Neural crest cell (in vitro differentiated cells): ENCODE measurements around the gene WDR38. TPM values are rescaled to one million over a fixed set of nuclear protein-coding genes. Genes with fewer than 3 reads are reported as not detected.

Experiments used
- DNase-seq: peaks from one replicate; pipeline ENCODE4 v3.0.0; 2021; ENCODE audit warnings: low read depth, mixed read lengths, low spot score
- H3K27ac Mint-ChIP-seq: one replicate; pipeline ENCODE4 v1.8.0; 2021; ENCODE audit warnings: mild to moderate bottlenecking, mixed read lengths; ENCODE audit not compliant: unreplicated experiment
- H3K27me3 Mint-ChIP-seq: 2 replicates; pipeline ENCODE4 v1.8.0; 2021; ENCODE audit warnings: low read depth, mild to moderate bottlenecking, mixed read lengths
- H3K36me3 Mint-ChIP-seq: 2 replicates; pipeline ENCODE4 v1.8.0; 2021; ENCODE audit warnings: low read depth, mild to moderate bottlenecking, mixed read lengths
- H3K4me1 Mint-ChIP-seq: 2 replicates; pipeline ENCODE4 v1.8.0; 2021; ENCODE audit warnings: mixed read lengths
- H3K4me3 Mint-ChIP-seq: one replicate; pipeline ENCODE4 v1.8.0; 2021; ENCODE audit warnings: mild to moderate bottlenecking, mixed read lengths
- H3K9me3 Mint-ChIP-seq: 2 replicates; pipeline ENCODE4 v1.8.0; 2021; ENCODE audit warnings: mixed read lengths
- total RNA-seq: library from RNA; stranded (reverse); gene quantifications from 2 replicates; pipeline ENCODE4 v1.2.1, GENCODE V29; 2021
- TF ChIP-seq, protein P1 (sequence below): fragments of 200-600 bp; sonication (generic); conservative IDR thresholded peaks from 2 replicates; pipeline ENCODE4 v1.5.0; 2021; ENCODE audit warnings: antibody characterized with exemption, mild to moderate bottlenecking

The WDR38 gene
- total RNA-seq, 1 donor from 2014 or later, result not detected

DNA sequence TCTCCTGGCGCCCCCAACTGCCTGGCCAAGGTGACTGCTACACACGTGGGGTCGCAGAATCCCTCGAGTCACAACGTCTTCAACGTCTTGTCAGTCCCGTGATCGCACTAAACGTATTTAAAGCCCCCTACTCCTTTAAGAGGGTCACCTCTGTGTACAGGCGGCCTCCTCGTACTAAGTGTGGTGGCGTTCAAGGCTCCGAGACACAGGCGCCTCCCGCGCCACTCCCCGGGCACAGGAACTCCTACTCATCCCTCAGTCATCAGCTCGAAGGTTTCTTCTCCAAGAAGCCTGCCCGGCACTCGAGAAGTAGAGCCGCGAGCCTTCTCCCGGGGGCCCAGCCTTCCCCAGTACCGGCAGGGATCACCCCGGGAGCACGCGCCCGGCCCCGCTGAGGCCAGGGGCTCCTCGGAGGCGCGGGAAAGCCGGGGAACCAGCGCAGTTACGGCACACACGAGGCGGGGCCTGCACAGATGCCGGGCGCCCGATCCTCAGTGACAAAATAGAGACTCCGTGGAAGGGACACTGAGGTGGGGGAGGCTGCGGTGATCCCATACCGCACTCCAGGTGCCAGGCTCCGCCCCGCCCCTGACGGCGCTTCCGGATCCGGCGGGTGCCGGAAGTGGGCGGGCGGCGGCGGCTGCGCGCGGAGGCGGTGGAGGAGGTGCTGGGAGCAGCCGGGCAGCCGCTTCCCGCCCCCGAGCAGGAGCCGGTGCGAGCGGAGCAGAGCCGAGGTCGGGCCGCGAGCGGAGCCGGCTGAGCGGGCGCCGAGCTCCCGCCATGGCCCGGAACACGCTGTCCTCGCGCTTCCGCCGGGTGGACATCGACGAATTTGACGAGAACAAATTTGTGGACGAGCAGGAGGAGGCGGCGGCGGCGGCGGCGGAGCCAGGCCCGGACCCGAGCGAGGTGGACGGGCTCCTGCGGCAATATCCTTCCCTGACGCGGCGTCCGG lies 15.5 kb downstream of the WDR38 start:
- Mint-ChIP-seq H3K4me1 (peaks cover 34% of the 10 kb centered on the region), H3K27me3 (no peaks in the 10 kb centered on the region), H3K9me3 (no peaks in the 10 kb centered on the region), H3K27ac (peak overlapping the region; percentile 91), H3K36me3 (no peaks in the 10 kb centered on the region), H3K4me3 (peak overlapping the region; percentile 92)
- DNase-seq, result peak; percentile 73
- TF ChIP-seq, protein P1, sequence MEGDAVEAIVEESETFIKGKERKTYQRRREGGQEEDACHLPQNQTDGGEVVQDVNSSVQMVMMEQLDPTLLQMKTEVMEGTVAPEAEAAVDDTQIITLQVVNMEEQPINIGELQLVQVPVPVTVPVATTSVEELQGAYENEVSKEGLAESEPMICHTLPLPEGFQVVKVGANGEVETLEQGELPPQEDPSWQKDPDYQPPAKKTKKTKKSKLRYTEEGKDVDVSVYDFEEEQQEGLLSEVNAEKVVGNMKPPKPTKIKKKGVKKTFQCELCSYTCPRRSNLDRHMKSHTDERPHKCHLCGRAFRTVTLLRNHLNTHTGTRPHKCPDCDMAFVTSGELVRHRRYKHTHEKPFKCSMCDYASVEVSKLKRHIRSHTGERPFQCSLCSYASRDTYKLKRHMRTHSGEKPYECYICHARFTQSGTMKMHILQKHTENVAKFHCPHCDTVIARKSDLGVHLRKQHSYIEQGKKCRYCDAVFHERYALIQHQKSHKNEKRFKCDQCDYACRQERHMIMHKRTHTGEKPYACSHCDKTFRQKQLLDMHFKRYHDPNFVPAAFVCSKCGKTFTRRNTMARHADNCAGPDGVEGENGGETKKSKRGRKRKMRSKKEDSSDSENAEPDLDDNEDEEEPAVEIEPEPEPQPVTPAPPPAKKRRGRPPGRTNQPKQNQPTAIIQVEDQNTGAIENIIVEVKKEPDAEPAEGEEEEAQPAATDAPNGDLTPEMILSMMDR, result no peak

DNA sequence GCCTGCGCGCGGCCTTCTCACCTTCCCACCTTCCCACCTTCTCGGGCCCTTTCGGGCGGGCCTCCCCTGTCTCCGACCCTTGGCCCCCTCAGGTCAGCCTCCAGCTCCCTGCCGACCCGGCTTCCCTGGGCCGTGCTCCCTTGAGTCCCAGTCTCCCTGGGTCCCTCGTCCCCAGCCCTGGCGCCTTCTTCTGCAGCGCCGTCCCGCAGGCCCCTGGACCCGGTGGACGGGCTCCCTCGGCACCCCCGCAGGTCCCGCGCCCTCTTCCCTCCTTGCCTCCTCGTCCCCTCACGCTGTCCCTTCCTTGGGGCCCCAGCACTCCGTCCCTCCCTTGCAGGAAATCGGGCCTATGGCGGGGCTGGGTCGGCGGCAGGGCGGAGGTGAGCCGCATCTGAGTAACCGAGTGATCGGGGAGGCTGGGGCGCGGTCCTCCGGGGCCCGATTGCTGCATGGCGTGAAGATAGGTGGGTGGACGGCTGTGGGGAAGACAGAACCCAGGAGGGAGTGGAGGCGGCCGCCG lies 16.3 kb downstream of the WDR38 start:
- no peak overlapping the region for H3K27ac Mint-ChIP-seq
- DNase-seq, result no peak
- H3K9me3 Mint-ChIP-seq, result no peaks in the 10 kb centered on the region
- H3K27me3 Mint-ChIP-seq, result no peaks in the 10 kb centered on the region
- peaks cover 33% of the 10 kb centered on the region for H3K4me1 Mint-ChIP-seq
- H3K36me3 Mint-ChIP-seq, result peaks cover under 1% of the 10 kb centered on the region
- H3K4me3 Mint-ChIP-seq, result peak overlapping the region; percentile 92
- TF ChIP-seq, protein P1, result no peak

DNA sequence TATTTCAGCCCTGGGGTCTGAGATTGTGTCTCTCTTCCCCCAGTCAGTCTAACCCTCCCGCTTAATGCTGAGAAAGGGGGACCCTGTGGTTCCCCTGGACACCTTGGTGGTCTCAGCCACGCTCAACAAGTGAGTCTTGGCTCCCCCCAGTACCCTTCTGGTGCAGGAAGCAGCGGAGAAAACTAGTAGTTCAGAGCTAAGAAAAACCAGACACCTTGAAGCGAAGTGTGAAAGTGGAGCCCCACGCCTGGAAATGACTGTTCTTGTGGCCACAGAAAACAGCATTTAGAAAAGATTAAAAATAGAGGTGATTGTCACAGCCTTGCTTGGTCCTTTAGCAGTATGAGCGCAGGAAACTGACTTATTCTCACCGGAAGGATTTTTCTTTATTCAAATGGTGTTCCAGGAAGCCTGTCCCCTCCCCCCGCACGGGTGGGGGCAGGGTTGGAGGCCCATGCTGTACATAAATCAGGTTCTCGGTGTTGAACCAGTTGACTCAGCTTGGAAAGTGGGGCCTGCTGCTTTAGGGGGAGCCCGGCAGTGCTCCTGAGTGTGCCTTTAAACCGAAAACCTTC lies 16.8 kb downstream of the WDR38 start:
- TF ChIP-seq, protein P1, result no peak
- Mint-ChIP-seq H3K27ac (peak overlapping the region; percentile 12), H3K36me3 (peaks cover 6% of the 10 kb centered on the region), H3K4me1 (peaks cover 33% of the 10 kb centered on the region), H3K9me3 (no peaks in the 10 kb centered on the region), H3K27me3 (no peaks in the 10 kb centered on the region), H3K4me3 (peak overlapping the region; percentile 92)
- DNase-seq, result no peak

DNA sequence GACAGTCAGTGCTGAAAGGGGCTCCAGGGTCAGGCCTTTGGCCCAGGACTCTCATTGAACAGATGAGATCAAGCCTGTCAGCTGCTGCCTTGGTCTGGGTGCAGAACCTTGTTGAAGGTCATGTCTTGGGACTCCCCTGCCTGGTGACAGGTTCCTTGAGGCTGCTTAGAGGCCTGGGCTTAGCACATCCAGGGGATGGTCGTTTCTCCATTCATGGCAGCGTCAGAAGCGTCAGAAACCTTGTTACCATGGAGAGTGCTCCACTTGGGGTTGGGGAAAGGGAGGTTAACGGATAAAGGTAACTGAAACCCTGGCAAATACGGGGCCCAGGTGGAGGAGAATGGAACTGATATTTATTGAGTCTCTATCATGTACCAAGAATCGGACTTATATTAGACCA lies 17.5 kb downstream of the WDR38 start:
- TF ChIP-seq, protein P1, result no peak
- Mint-ChIP-seq H3K4me1 (peaks cover 33% of the 10 kb centered on the region), H3K9me3 (no peaks in the 10 kb centered on the region), H3K27ac (no peak overlapping the region), H3K4me3 (peak overlapping the region; percentile 92), H3K27me3 (no peaks in the 10 kb centered on the region), H3K36me3 (peaks cover 6% of the 10 kb centered on the region)
- no peak for DNase-seq

DNA sequence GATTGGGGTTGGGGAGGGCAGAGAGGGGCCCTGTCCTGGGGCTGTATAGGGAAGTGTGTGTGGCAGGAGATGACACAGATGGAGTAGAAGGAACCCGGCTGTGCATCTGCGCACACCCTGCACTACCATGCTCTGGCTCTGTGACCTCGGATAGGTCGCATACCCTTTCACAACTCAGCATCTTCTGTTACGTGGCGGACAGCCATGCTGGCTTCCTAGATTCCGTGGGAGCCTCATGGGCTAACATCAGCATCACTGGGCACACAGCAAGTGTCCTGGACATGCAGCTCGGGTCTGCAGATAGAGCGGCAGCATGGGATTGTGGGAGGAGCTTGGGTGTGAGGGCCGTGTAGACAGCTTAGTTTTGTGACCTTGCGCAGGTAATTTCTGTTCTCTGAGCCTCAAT lies 17.9 kb downstream of the WDR38 start:
- H3K27me3 Mint-ChIP-seq, result no peaks in the 10 kb centered on the region
- H3K4me3 Mint-ChIP-seq, result peak overlapping the region; percentile 92
- H3K36me3 Mint-ChIP-seq, result peaks cover 6% of the 10 kb centered on the region
- no peaks in the 10 kb centered on the region for H3K9me3 Mint-ChIP-seq
- DNase-seq, result no peak
- H3K27ac Mint-ChIP-seq, result no peak overlapping the region
- H3K4me1 Mint-ChIP-seq, result peaks cover 33% of the 10 kb centered on the region
- TF ChIP-seq, protein P1, result no peak
